Activated CD4-positive, alpha-beta T cell treated with anti-CD3 and anti-CD28 coated beads, Interleukin-2, amount 50 U/mL, for 24 hours (primary cell): ENCODE data around the gene ERICH2.

Experiments
- DNase-seq, 2 donors: peaks; one replicate each; pipeline ENCODE4 v3.0.0-alpha.2; 2020; ENCODE audit warnings: low read depth in 1 of 2, low spot score in 1 of 2

Gene ERICH2

GRCh38 chr2:170836027-170836426, 65.8 kb downstream of the ERICH2 start:
- no peak for DNase-seq

DNA sequence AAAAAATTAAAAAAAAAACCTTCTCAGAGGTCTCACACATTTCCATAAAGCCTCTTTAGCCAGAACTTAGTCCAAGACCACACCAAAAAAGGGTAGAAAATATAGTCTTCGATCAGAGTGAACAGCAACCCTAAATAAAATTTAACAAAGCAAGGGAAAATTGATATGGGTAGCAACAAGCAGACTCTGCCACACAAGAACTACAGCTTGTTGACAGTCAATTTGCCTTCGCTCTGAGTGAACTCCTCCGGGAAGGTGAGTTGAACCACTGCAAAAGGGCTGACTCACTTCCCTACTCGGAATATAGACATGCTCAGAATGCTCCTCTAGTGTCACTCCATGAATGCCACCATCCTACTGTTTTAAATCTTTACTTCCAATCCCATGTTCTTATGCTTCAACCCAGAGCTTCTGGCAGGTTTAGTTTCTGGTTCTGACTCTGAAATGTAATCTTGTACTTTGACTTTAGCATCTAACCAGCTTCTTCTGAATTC, 70.6 kb downstream of the ERICH2 start:
- DNase-seq = no peak

DNA sequence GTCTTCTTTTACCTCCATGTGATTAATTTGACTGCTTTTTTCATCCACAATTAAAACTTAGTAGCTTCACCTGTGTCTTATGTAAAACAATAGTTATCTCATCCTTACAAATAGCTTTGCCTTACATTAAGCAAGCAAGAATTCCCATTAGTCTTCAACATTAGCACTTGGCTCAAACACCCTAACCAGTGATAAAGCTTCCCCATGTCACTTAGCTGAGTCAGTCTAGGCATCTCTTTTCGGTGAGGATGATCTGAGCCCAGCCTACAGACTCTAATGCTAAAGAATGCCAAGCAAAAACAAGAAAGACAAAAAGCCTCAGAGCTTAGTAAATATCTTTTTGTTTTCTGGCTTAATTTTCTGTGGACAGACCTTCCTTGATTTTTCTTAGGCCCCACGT, 72.6 kb downstream of the ERICH2 start:
- DNase-seq = no peak

DNA sequence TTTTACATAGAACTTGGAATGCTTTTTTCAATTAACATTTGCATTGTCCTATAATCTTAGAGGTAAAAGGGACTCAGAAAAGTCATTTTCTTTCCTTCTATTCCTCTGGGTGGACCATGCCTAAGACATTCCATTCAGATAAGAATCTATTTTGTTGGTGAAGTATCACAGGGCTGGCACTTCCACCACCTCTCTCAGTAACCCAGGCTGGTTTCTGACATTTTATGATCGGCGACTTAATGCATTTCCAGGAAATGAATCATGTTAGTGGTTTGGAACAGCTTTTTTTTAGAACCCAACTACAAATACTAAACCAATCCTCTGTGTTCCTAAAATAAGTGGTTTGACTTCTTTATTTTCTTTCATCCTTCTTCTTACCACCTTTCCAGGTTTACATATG, 73.5 kb downstream of the ERICH2 start:
- DNase-seq = no peak

GRCh38 chr2:170845343-170845742, 75.2 kb downstream of the ERICH2 start:
- no peak for DNase-seq

DNA sequence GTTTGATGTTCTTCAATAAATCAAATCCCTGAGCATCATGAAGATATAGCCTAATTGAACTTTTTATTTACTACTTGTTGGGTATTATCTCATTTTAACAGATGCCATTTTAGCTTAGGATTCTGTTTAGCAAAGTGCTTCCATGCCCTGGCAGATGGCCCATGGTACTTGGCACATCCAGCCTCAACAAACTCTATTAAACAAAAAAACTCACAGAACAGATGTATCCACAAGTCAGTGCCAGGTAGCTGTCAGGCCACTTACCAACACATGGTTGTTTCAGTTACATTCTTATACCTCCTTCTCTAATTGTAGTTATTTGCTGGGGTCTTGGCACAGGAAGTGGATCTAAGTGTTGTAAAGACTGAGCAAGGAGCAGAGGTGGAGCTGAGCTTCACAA, 76.1 kb downstream of the ERICH2 start:
- no peak for DNase-seq

GRCh38 chr2:170847716-170848115, 77.5 kb downstream of the ERICH2 start:
- no peak for DNase-seq
